ENCODE measurements around the gene MMRN2. TPM values are rescaled to one million over a fixed set of nuclear protein-coding genes. Genes with fewer than 3 reads are reported as not detected.

MMRN2 gene
- total and polyA plus RNA-seq, 12 donors = 9.5 to 44.2 (median 28.4) TPM

- Histone ChIP-seq H3K4me1 (replicated peaks in 1 of 2) (peaks cover 46 to 56% of the 10 kb centered on the region in 2 donors), H3K27ac (peak overlapping the region; percentile 34 to 94 (median 79))
Observed at GRCh38 chr10:86958901-86959736, 1.7 kb upstream of the MMRN2 start.

GRCh38 chr10:86958116-86958900 is 893 bp upstream of the MMRN2 start, which contains the start of gene SNCG:
SNCG (plus strand) TSS chr10:86958599; CDS start chr10:86958698, 99 bp downstream.
- TF ChIP-seq CTCF (IDR thresholded peaks at IDR 0.05) (peak in 1 of 6 experiments; percentile 3), POLR2A (IDR thresholded peaks at IDR 0.05) (peak in 1 of 2 donors; percentile 75)
- no peaks in the 10 kb centered on the region for H3K36me3 ChIP-seq (replicated peaks in 1 of 2)
- peaks cover 52 to 64% of the 10 kb centered on the region in 2 donors for H3K4me1 ChIP-seq (replicated peaks in 1 of 2)
- intact Hi-C loops (cut with DNase I) = no loop called here
- DNase-seq = peak; percentile 72 to 85 (median 81)
- 15 to 44% (median 25%) methylated on average over 4 to 22 of the region's 22 CpGs for WGBS, 4 donors
- H3K27ac ChIP-seq = peak within 1 kb of the TSS; percentile 34 to 94 (median 79)
- no peaks in the 10 kb centered on the region for H3K27me3 ChIP-seq
- H3K9me3 ChIP-seq (replicated peaks in 1 of 3) = no peaks in the 10 kb centered on the region
- peak within 1 kb of the TSS in 2 of 4 donors; percentile 22 to 57 for H3K4me3 ChIP-seq

More at GRCh38 chr10:86958901-86959736, 1.7 kb upstream of the MMRN2 start:
- DNase-seq = peak; percentile 71 to 87 (median 84)
- H3K27me3 ChIP-seq = no peaks in the 10 kb centered on the region
- WGBS, 4 donors = 25 to 33% (median 30%) methylated on average over 8 to 16 of the region's 16 CpGs
- no peaks in the 10 kb centered on the region for H3K9me3 ChIP-seq (replicated peaks in 1 of 3)
- intact Hi-C loops (cut with DNase I) = no loop called here
- H3K36me3 ChIP-seq (replicated peaks in 1 of 2) = no peaks in the 10 kb centered on the region
- peak overlapping the region in 2 of 4 donors; percentile 22 to 57 for H3K4me3 ChIP-seq
- TF ChIP-seq POLR2A (IDR thresholded peaks at IDR 0.05) (peak in 1 of 2 donors; percentile 31), CTCF (IDR thresholded peaks at IDR 0.05) (no peak)

GRCh38 chr10:86956848-86957448 is 467 bp downstream of the MMRN2 start:
- H3K4me1 ChIP-seq (replicated peaks in 1 of 2) = peaks cover 52 to 65% of the 10 kb centered on the region in 2 donors
- no peak for DNase-seq
- peak overlapping the region in 1 of 4 donors; percentile 33 for H3K4me3 ChIP-seq
- intact Hi-C loops (cut with DNase I) = no loop called here
- TF ChIP-seq CTCF (IDR thresholded peaks at IDR 0.05) (no peak), POLR2A (IDR thresholded peaks at IDR 0.05) (no peak)
- WGBS, 4 donors = 68 to 81% (median 75%) methylated on average over 4 to 7 of the region's 7 CpGs
- H3K36me3 ChIP-seq (replicated peaks in 1 of 2) = no peaks in the 10 kb centered on the region
- no peaks in the 10 kb centered on the region for H3K27me3 ChIP-seq
- H3K9me3 ChIP-seq (replicated peaks in 1 of 3) = no peaks in the 10 kb centered on the region
- H3K27ac ChIP-seq = peak overlapping the region in 4 of 5 donors; percentile 24 to 94 (median 86)
